ENCODE data around the gene MREG.

The MREG gene

DNA sequence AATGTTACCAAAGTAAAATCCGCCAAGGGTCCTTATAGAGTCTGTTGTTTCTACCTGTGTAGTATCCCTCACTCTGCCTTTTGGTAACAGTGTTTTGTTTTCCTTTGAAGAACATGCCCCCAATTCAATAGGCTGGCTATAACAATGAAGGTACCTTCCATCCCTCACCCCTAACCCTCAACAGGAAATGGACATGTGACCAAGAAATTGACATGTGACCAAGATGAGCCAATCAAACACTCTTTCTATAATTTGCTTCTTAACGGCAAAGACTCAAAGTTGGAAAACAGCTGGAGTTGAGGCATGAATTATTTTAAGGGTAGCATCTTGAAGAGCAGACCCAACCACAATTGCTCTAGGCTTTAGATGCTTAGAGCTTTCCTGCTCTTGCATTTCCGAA, 5.4 kb upstream of the MREG start:
- no peak overlapping the region for H3K4me2 ChIP-seq (ENCODE audit: low read length)
- H3F3A ChIP-seq (ENCODE audit: insufficient read depth, low read length): no peaks in the 10 kb centered on the region
- 0 out of 2 replicates have a peak, but pooled peaks cover 2% of the 10 kb centered on the region for H3K9me3 ChIP-seq (ENCODE audit: low read length)
- no peaks in the 10 kb centered on the region for H4K20me1 ChIP-seq (ENCODE audit: insufficient read depth, low read length)
- no peaks in the 10 kb centered on the region for H3K36me3 ChIP-seq (ENCODE audit: insufficient read depth, low read length)
- H3K9me2 ChIP-seq (ENCODE audit: low read depth, low read length): no peaks in the 10 kb centered on the region
- H3K4me1 ChIP-seq (ENCODE audit: insufficient read depth, low read length, severe bottlenecking): peaks cover 31% of the 10 kb centered on the region
- H3K79me2 ChIP-seq (ENCODE audit: insufficient read depth, low read length): no peaks in the 10 kb centered on the region
- H3K4me3 ChIP-seq (ENCODE audit: low read depth, low read length, poor library complexity, severe bottlenecking): no peak overlapping the region
- no peaks in the 10 kb centered on the region for H3K27me3 ChIP-seq (ENCODE audit: insufficient read depth, low read length)
- H2AFZ ChIP-seq (ENCODE audit: low read length): no peak overlapping the region
- TF ChIP-seq EZH2 (IDR thresholded peaks at IDR 0.05; ENCODE audit: borderline replicate concordance, low read length): no peak
- TF ChIP-seq, protein P1, sequence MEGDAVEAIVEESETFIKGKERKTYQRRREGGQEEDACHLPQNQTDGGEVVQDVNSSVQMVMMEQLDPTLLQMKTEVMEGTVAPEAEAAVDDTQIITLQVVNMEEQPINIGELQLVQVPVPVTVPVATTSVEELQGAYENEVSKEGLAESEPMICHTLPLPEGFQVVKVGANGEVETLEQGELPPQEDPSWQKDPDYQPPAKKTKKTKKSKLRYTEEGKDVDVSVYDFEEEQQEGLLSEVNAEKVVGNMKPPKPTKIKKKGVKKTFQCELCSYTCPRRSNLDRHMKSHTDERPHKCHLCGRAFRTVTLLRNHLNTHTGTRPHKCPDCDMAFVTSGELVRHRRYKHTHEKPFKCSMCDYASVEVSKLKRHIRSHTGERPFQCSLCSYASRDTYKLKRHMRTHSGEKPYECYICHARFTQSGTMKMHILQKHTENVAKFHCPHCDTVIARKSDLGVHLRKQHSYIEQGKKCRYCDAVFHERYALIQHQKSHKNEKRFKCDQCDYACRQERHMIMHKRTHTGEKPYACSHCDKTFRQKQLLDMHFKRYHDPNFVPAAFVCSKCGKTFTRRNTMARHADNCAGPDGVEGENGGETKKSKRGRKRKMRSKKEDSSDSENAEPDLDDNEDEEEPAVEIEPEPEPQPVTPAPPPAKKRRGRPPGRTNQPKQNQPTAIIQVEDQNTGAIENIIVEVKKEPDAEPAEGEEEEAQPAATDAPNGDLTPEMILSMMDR (IDR thresholded peaks at IDR 0.05; ENCODE audit: low read length): no peak
- H3K27ac ChIP-seq (ENCODE audit: low read depth, low read length, poor library complexity, severe bottlenecking): no peak overlapping the region
- H3K9ac ChIP-seq (ENCODE audit: low read length): no peak overlapping the region

DNA sequence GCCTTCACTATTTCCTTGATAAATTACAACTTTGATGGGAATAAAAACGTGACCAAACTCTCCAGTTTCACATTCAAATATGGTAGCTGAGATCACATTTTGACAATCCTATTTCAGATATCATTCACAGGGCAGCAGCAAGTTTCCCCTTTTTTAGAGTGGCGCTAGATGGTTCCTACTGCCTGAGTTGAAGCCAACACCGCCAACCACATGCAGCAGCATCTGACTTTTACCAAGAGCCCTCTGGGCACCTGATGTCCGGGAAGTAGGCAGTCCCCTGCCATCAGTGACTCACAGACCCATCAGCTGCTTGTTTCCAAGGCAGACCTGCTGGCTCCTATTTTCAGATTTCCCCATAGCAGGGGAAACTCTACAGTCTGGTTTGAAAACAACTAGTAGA, 4.0 kb upstream of the MREG start:
- Histone ChIP-seq H3K36me3 (ENCODE audit: insufficient read depth, low read length) (no peaks in the 10 kb centered on the region), H3K9ac (ENCODE audit: low read length) (no peak overlapping the region), H3K4me3 (ENCODE audit: low read depth, low read length, poor library complexity, severe bottlenecking) (no peak overlapping the region), H3K27me3 (ENCODE audit: insufficient read depth, low read length) (no peaks in the 10 kb centered on the region), H4K20me1 (ENCODE audit: insufficient read depth, low read length) (no peaks in the 10 kb centered on the region), H3K27ac (ENCODE audit: low read depth, low read length, poor library complexity, severe bottlenecking) (peak overlapping the region; percentile 68), H3K9me3 (ENCODE audit: low read length) (0 out of 2 replicates have a peak, but pooled peaks cover 2% of the 10 kb centered on the region), H3F3A (ENCODE audit: insufficient read depth, low read length) (no peaks in the 10 kb centered on the region), H2AFZ (ENCODE audit: low read length) (peak overlapping the region; percentile 1; the same call in 1 of the 2 replicates), H3K4me2 (ENCODE audit: low read length) (0 out of 2 replicates have a peak overlapping the region, but pooled peaks have one; percentile 6), H3K4me1 (ENCODE audit: insufficient read depth, low read length, severe bottlenecking) (peaks cover 39% of the 10 kb centered on the region), H3K9me2 (ENCODE audit: low read depth, low read length) (no peaks in the 10 kb centered on the region), H3K79me2 (ENCODE audit: insufficient read depth, low read length) (no peaks in the 10 kb centered on the region)
- no peak for TF ChIP-seq EZH2 (IDR thresholded peaks at IDR 0.05; ENCODE audit: borderline replicate concordance, low read length)
- TF ChIP-seq, protein P1 (IDR thresholded peaks at IDR 0.05; ENCODE audit: low read length): no peak

DNA sequence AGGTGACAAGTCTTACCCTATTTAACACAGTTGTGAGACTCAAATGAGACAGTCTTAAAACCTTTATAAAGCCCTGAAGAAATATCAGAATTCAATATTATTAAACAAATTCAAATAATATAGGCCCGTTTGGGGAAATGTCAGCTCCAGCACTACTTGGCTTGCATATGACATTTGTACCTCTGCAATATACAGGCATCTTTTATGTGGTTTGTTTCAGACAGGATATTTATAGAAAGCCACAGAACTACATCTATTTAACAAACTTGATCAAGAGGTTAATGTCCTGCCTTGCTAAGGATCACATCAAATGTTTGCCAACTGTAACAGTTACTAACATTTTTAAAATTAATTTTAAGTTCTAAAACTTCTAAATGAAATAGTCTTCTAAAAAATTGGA, 3.2 kb upstream of the MREG start:
- H3K9ac ChIP-seq (ENCODE audit: low read length): no peak overlapping the region; the same call in 1 of the 2 replicates
- H3K9me2 ChIP-seq (ENCODE audit: low read depth, low read length): no peaks in the 10 kb centered on the region
- H3K4me3 ChIP-seq (ENCODE audit: low read depth, low read length, poor library complexity, severe bottlenecking): peak overlapping the region; percentile 3
- H3K27ac ChIP-seq (ENCODE audit: low read depth, low read length, poor library complexity, severe bottlenecking): peak overlapping the region; percentile 68
- no peak for TF ChIP-seq EZH2 (IDR thresholded peaks at IDR 0.05; ENCODE audit: borderline replicate concordance, low read length)
- TF ChIP-seq, protein P1 (IDR thresholded peaks at IDR 0.05; ENCODE audit: low read length): no peak
- H3K36me3 ChIP-seq (ENCODE audit: insufficient read depth, low read length): no peaks in the 10 kb centered on the region
- H3K79me2 ChIP-seq (ENCODE audit: insufficient read depth, low read length): no peaks in the 10 kb centered on the region
- no peak overlapping the region for H2AFZ ChIP-seq (ENCODE audit: low read length)
- peak overlapping the region; percentile 42; the same call in 1 of the 2 replicates for H3K4me2 ChIP-seq (ENCODE audit: low read length)
- no peaks in the 10 kb centered on the region for H3F3A ChIP-seq (ENCODE audit: insufficient read depth, low read length)
- H3K9me3 ChIP-seq (ENCODE audit: low read length): 0 out of 2 replicates have a peak, but pooled peaks cover 2% of the 10 kb centered on the region
- no peaks in the 10 kb centered on the region for H3K27me3 ChIP-seq (ENCODE audit: insufficient read depth, low read length)
- peaks cover 45% of the 10 kb centered on the region for H3K4me1 ChIP-seq (ENCODE audit: insufficient read depth, low read length, severe bottlenecking)
- no peaks in the 10 kb centered on the region for H4K20me1 ChIP-seq (ENCODE audit: insufficient read depth, low read length)
